GM12873 (cell line): ENCODE results near the gene ALDH2.

ENCODE experiments used
- TF ChIP-seq, protein P1 (sequence below): IDR thresholded peaks from 2 replicates; pipeline ENCODE4 v1.5.1; 2012; ENCODE audit warnings: low read depth, mild to moderate bottlenecking, moderate library complexity, low read length, control low read depth; ENCODE audit not compliant: insufficient read depth; ENCODE audit errors: missing control alignments

The ALDH2 gene

GRCh38 chr12:111745211-111745610 is 21.5 kb upstream of the ALDH2 start:
- TF ChIP-seq, protein P1, sequence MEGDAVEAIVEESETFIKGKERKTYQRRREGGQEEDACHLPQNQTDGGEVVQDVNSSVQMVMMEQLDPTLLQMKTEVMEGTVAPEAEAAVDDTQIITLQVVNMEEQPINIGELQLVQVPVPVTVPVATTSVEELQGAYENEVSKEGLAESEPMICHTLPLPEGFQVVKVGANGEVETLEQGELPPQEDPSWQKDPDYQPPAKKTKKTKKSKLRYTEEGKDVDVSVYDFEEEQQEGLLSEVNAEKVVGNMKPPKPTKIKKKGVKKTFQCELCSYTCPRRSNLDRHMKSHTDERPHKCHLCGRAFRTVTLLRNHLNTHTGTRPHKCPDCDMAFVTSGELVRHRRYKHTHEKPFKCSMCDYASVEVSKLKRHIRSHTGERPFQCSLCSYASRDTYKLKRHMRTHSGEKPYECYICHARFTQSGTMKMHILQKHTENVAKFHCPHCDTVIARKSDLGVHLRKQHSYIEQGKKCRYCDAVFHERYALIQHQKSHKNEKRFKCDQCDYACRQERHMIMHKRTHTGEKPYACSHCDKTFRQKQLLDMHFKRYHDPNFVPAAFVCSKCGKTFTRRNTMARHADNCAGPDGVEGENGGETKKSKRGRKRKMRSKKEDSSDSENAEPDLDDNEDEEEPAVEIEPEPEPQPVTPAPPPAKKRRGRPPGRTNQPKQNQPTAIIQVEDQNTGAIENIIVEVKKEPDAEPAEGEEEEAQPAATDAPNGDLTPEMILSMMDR, result no peak

GRCh38 chr12:111747333-111747732 is 19.4 kb upstream of the ALDH2 start:
- TF ChIP-seq, protein P1, result no peak

- TF ChIP-seq, protein P1, result no peak
Measured at GRCh38 chr12:111748151-111748672, 18.5 kb upstream of the ALDH2 start.

DNA sequence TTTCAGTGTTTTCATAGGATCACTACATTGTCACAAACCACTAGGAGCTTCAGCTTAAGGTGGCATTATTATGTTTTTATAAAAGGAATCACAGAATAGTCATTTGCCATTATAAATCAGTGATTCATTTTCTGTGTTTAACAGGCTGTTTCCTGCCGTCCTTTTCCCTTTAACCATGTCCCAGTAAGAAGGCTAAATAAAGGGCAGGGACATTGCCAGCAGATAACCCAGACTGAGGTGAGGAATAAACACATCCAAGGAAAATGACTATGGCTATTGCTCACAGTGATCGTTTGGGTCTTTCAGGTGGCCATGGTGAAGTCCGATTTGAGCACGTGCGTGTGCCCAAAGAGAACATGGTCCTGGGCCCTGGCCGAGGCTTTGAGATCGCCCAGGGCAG is 17.9 kb upstream of the ALDH2 start:
- TF ChIP-seq, protein P1, result no peak

- TF ChIP-seq, protein P1, result no peak
Measured at GRCh38 chr12:111749391-111749790, 17.3 kb upstream of the ALDH2 start.

- TF ChIP-seq, protein P1, result peak; percentile 83
Measured at GRCh38 chr12:111753144-111753881, 13.4 kb upstream of the ALDH2 start.

- TF ChIP-seq, protein P1, result no peak
Measured at GRCh38 chr12:111754671-111755070, 12.1 kb upstream of the ALDH2 start.
